Breast epithelium (tissue), 4 donors: ENCODE data around the gene RGS3. TPM values are rescaled to one million over a fixed set of nuclear protein-coding genes. Genes with fewer than 3 reads are reported as not detected.

ENCODE experiments used
- DNase-seq, 2 donors: peaks; one replicate each; pipeline ENCODE4 v3.0.0-alpha.2; 2019; ENCODE audit warnings: low spot score in 2 of 2
- H3K27ac ChIP-seq, 2 donors: fragments of 200-600 bp; sonication (generic) in 1 of 2; one replicate each; pipeline ENCODE4 v1.5.1; 2016 to 2019; ENCODE audit warnings: mild to moderate bottlenecking in 1 of 2
- H3K27me3 ChIP-seq, 2 donors: fragments of 200-600 bp; sonication (generic) in 1 of 2; one replicate each; pipeline versions ENCODE4 v1.5.1 to v1.6.0; 2017 to 2019; ENCODE audit warnings: control low read depth in 1 of 2, mild to moderate bottlenecking in 1 of 2
- H3K36me3 ChIP-seq: fragments of 200-600 bp; one replicate; pipeline ENCODE4 v1.5.1; 2019
- H3K4me1 ChIP-seq, 2 donors: fragments of 200-600 bp; sonication (generic); one replicate each; pipeline ENCODE4 v1.5.1; 2016 to 2019; ENCODE audit warnings: control low read depth in 1 of 2
- H3K4me3 ChIP-seq, 3 donors: fragments of 200-600 bp; sonication (generic); 1 replicate in 2 of 3; 2 replicates in 1 of 3; pipeline ENCODE4 v1.5.1; 2016 to 2019; ENCODE audit warnings: mild to moderate bottlenecking in 3 of 3, moderate library complexity in 2 of 3
- H3K9me3 ChIP-seq, 2 donors: fragments of 200-600 bp; sonication (generic) in 1 of 2; one replicate each; pipeline ENCODE4 v1.5.1; 2016 to 2019; ENCODE audit warnings: control low read depth in 1 of 2
- CTCF ChIP-seq, 3 donors: fragments of 450-650 bp; IDR thresholded peaks; one replicate each; pipeline ENCODE4 v1.5.1; 2016 to 2017; ENCODE audit warnings: antibody characterized with exemption in 3 of 3, mild to moderate bottlenecking in 3 of 3, moderate library complexity in 3 of 3
- POLR2A ChIP-seq: fragments of 450-650 bp; IDR thresholded peaks from one replicate; pipeline ENCODE4 v1.6.1; 2016; ENCODE audit warnings: antibody characterized with exemption, mild to moderate bottlenecking, moderate library complexity
- POLR2AphosphoS5 ChIP-seq, 3 donors: sonication (generic); formaldehyde crosslinking; IDR thresholded peaks; one replicate each; pipeline ENCODE4 v1.6.1; 2017; ENCODE audit warnings: antibody characterized with exemption in 3 of 3
- intact Hi-C: fragments of 100-400 bp; cut with DNase I; formaldehyde crosslinking; loops from one replicate; pipeline ENCODE4 v1.15.1; 2023; ENCODE audit warnings: low total_unique reads
- total RNA-seq, 3 donors: library from RNA; depleted of rRNA; stranded (reverse); fragments of >200 nt; gene quantifications; one replicate each; pipeline ENCODE4 v1.1.0, GENCODE V29; 2016

RGS3 gene
- total RNA-seq, 3 donors from 2014 or later = 31.7 to 49.0 (median 35.4) TPM

- Histone ChIP-seq H3K27me3 (no peaks in the 10 kb centered on the region), H3K4me1 (no peaks in the 10 kb centered on the region), H3K36me3 (no peaks in the 10 kb centered on the region), H3K9me3 (no peaks in the 10 kb centered on the region), H3K4me3 (no peak overlapping the region), H3K27ac (peak overlapping the region in 1 of 2 donors; percentile 61)
- intact Hi-C loops = no loop called here
- no peak for DNase-seq
- no peak for TF ChIP-seq POLR2AphosphoS5 (IDR thresholded peaks at IDR 0.05)
- no peak for TF ChIP-seq CTCF (IDR thresholded peaks at IDR 0.05)
- no peak for TF ChIP-seq POLR2A
Measured at GRCh38 chr9:113536166-113536482, 72.6 kb downstream of the RGS3 start.

GRCh38 chr9:113536483-113537228 is 73.1 kb downstream of the RGS3 start:
- H3K27ac ChIP-seq = peak overlapping the region in 1 of 2 donors; percentile 61
- H3K4me3 ChIP-seq = no peak overlapping the region
- H3K36me3 ChIP-seq = no peaks in the 10 kb centered on the region
- no peak for TF ChIP-seq POLR2A
- no peak for TF ChIP-seq CTCF (IDR thresholded peaks at IDR 0.05)
- TF ChIP-seq POLR2AphosphoS5 (IDR thresholded peaks at IDR 0.05) = no peak
- intact Hi-C loops = no loop called here
- H3K4me1 ChIP-seq = no peaks in the 10 kb centered on the region
- H3K9me3 ChIP-seq = no peaks in the 10 kb centered on the region
- DNase-seq = no peak
- no peaks in the 10 kb centered on the region for H3K27me3 ChIP-seq

- no peak for TF ChIP-seq POLR2AphosphoS5 (IDR thresholded peaks at IDR 0.05)
- TF ChIP-seq CTCF (IDR thresholded peaks at IDR 0.05) = no peak
- TF ChIP-seq POLR2A = no peak
- intact Hi-C loops = no loop called here
- no peak for DNase-seq
- H3K36me3 ChIP-seq = no peaks in the 10 kb centered on the region
- no peaks in the 10 kb centered on the region for H3K9me3 ChIP-seq
- H3K27me3 ChIP-seq = no peaks in the 10 kb centered on the region
- H3K4me3 ChIP-seq = no peak overlapping the region
- H3K27ac ChIP-seq = peak overlapping the region in 1 of 2 donors; percentile 61
- no peaks in the 10 kb centered on the region for H3K4me1 ChIP-seq
Measured at GRCh38 chr9:113537229-113537810, 73.8 kb downstream of the RGS3 start.

- TF ChIP-seq CTCF (IDR thresholded peaks at IDR 0.05) = no peak
- no peak for TF ChIP-seq POLR2A
- no peak for TF ChIP-seq POLR2AphosphoS5 (IDR thresholded peaks at IDR 0.05)
- H3K4me3 ChIP-seq = no peak overlapping the region
- H3K27ac ChIP-seq = no peak overlapping the region
- H3K36me3 ChIP-seq = no peaks in the 10 kb centered on the region
- DNase-seq = no peak
- no peaks in the 10 kb centered on the region for H3K4me1 ChIP-seq
- intact Hi-C loops = no loop called here
- H3K27me3 ChIP-seq = no peaks in the 10 kb centered on the region
- no peaks in the 10 kb centered on the region for H3K9me3 ChIP-seq
Measured at GRCh38 chr9:113538131-113538530, 74.6 kb downstream of the RGS3 start.

GRCh38 chr9:113538701-113539430 is 75.3 kb downstream of the RGS3 start:
- Histone ChIP-seq H3K36me3 (no peaks in the 10 kb centered on the region), H3K27ac (no peak overlapping the region), H3K27me3 (no peaks in the 10 kb centered on the region), H3K4me3 (no peak overlapping the region), H3K9me3 (no peaks in the 10 kb centered on the region), H3K4me1 (no peaks in the 10 kb centered on the region)
- intact Hi-C loops = no loop called here
- TF ChIP-seq POLR2AphosphoS5 (IDR thresholded peaks at IDR 0.05) = no peak
- TF ChIP-seq POLR2A = no peak
- TF ChIP-seq CTCF (IDR thresholded peaks at IDR 0.05) = no peak
- no peak for DNase-seq
